Thymus (tissue), 11 donors: ENCODE measurements around the gene IL2RA. TPM values are rescaled to one million over a fixed set of nuclear protein-coding genes. Genes with fewer than 3 reads are reported as not detected.
"Not testable (repeated sequence)": the region's sequence is repeated elsewhere in the genome, so short reads cannot be mapped to it uniquely, and the experiment has no call there.

Experiments used
- DNase-seq, 9 donors: peaks; one replicate each; pipeline ENCODE4 v3.0.0-alpha.2; 2013; ENCODE audit warnings: low spot score in 9 of 9, low read depth in 6 of 9, missing footprints in 1 of 9
- H3K27ac ChIP-seq, 2 donors: one replicate each; pipeline ENCODE4 v1.5.1; 2013; ENCODE audit warnings: control low read depth in 1 of 2, low read depth in 1 of 2, low read length in 1 of 2, mild to moderate bottlenecking in 1 of 2, moderate library complexity in 1 of 2
- H3K27me3 ChIP-seq, 2 donors: one replicate each; pipeline ENCODE4 v1.5.1; 2013; ENCODE audit warnings: low read length in 1 of 2; ENCODE audit not compliant: control insufficient read depth in 2 of 2, insufficient read depth in 1 of 2
- H3K36me3 ChIP-seq, 2 donors: one replicate each; pipeline ENCODE4 v1.5.1; 2013; ENCODE audit warnings: low read length in 1 of 2, mild to moderate bottlenecking in 1 of 2, moderate library complexity in 1 of 2; ENCODE audit not compliant: control insufficient read depth in 2 of 2, insufficient read depth in 2 of 2
- H3K4me1 ChIP-seq, 2 donors: one replicate each; pipeline ENCODE4 v1.5.1; 2013; ENCODE audit warnings: low read length in 2 of 2; ENCODE audit not compliant: control insufficient read depth in 2 of 2, insufficient read depth in 2 of 2
- H3K4me3 ChIP-seq, 2 donors: one replicate each; pipeline ENCODE4 v1.5.1; 2013; ENCODE audit warnings: low read length in 2 of 2, control low read depth in 1 of 2, mild to moderate bottlenecking in 1 of 2
- H3K9me3 ChIP-seq, 2 donors: one replicate each; pipeline ENCODE4 v1.5.1; 2013; ENCODE audit warnings: low read length in 1 of 2, mild to moderate bottlenecking in 1 of 2; ENCODE audit not compliant: control insufficient read depth in 2 of 2, insufficient read depth in 1 of 2
- WGBS: extraction: QIAGEN DNeasy Blood & Tissue Kit; methylation state at CpG from one replicate; pipeline ENCODE4 v1.1.7; 2013; 5-methylcytosine and 5-hydroxymethylcytosine counted together
- polyA plus RNA-seq: library from polyadenylated mRNA; stranded (reverse); fragments of 200-250 nt; gene quantifications from one replicate; pipeline ENCODE4 v1.2.3, GENCODE V29; 2013
- total RNA-seq: library from RNA; stranded (reverse); fragments of 120-200 nt; gene quantifications from one replicate; pipeline ENCODE4 v1.2.4, GENCODE V29; 2013
- donor health status: healthy.

Gene IL2RA
- total and polyA plus RNA-seq, 2 donors: 5.6 to 13.0 TPM

- 96% methylated on average over 2 of the region's 2 CpGs for WGBS
- no peaks in the 10 kb centered on the region for H3K36me3 ChIP-seq
- peaks cover 2 to 5% of the 10 kb centered on the region in 2 donors for H3K9me3 ChIP-seq
- peaks cover 0 to 4% of the 10 kb centered on the region in 2 donors for H3K4me1 ChIP-seq
- no peak overlapping the region for H3K4me3 ChIP-seq
- no peak for DNase-seq
- peaks cover 0 to 2% of the 10 kb centered on the region in 2 donors for H3K27me3 ChIP-seq
- H3K27ac ChIP-seq: no peak overlapping the region
Observed at GRCh38 chr10:6009150-6009549, 53.0 kb downstream of the IL2RA start.

- Histone ChIP-seq H3K27me3 (peaks cover 0 to 2% of the 10 kb centered on the region in 2 donors), H3K4me1 (no peaks in the 10 kb centered on the region), H3K4me3 (no peak overlapping the region), H3K9me3 (peaks cover 2 to 5% of the 10 kb centered on the region in 2 donors), H3K27ac (no peak overlapping the region), H3K36me3 (no peaks in the 10 kb centered on the region)
- no peak for DNase-seq
- 94% methylated on average over 5 of the region's 5 CpGs for WGBS
Observed at GRCh38 chr10:6008497-6009142, 53.5 kb downstream of the IL2RA start.

- Histone ChIP-seq H3K27ac (no peak overlapping the region), H3K4me1 (no peaks in the 10 kb centered on the region), H3K36me3 (no peaks in the 10 kb centered on the region), H3K9me3 (peaks cover 2 to 5% of the 10 kb centered on the region in 2 donors), H3K4me3 (no peak overlapping the region), H3K27me3 (peaks cover 0 to 2% of the 10 kb centered on the region in 2 donors)
- no peak for DNase-seq
- WGBS: 97% methylated on average over 1 of the region's 1 CpG
Observed at GRCh38 chr10:6006991-6007390, 55.2 kb downstream of the IL2RA start.

GRCh38 chr10:6006546-6006945, 55.6 kb downstream of the IL2RA start:
- no peak for DNase-seq
- H3K36me3 ChIP-seq: no peaks in the 10 kb centered on the region
- H3K4me1 ChIP-seq: no peaks in the 10 kb centered on the region
- WGBS: 96% methylated on average over 3 of the region's 3 CpGs
- H3K4me3 ChIP-seq: no peak overlapping the region
- H3K27me3 ChIP-seq: peaks cover 0 to 2% of the 10 kb centered on the region in 2 donors
- peaks cover 2 to 5% of the 10 kb centered on the region in 2 donors for H3K9me3 ChIP-seq
- H3K27ac ChIP-seq: no peak overlapping the region

- Histone ChIP-seq H3K27ac (no peak overlapping the region), H3K4me1 (no peaks in the 10 kb centered on the region)
Observed at GRCh38 chr10:6005856-6006395, 56.2 kb downstream of the IL2RA start.

GRCh38 chr10:6005161-6005804, 56.9 kb downstream of the IL2RA start:
- not testable (repeated sequence) for H3K9me3 ChIP-seq, H3K36me3 ChIP-seq, DNase-seq, H3K27me3 ChIP-seq, H3K27ac ChIP-seq, H3K4me3 ChIP-seq, H3K4me1 ChIP-seq
- WGBS: 92% methylated on average over 6 of the region's 6 CpGs

More at GRCh38 chr10:6005856-6006395, 56.2 kb downstream of the IL2RA start:
- no peak overlapping the region for H3K4me3 ChIP-seq
- H3K36me3 ChIP-seq: no peaks in the 10 kb centered on the region
- peaks cover 0 to 2% of the 10 kb centered on the region in 2 donors for H3K27me3 ChIP-seq
- WGBS: 93% methylated on average over 8 of the region's 8 CpGs
- H3K9me3 ChIP-seq: peaks cover 2 to 5% of the 10 kb centered on the region in 2 donors
- DNase-seq: no peak

- no peak for DNase-seq
Observed at GRCh38 chr10:6002809-6003510, 59.2 kb downstream of the IL2RA start.

GRCh38 chr10:5999440-6000165, 62.6 kb downstream of the IL2RA start:
- no peak for DNase-seq
- no peak overlapping the region for H3K4me3 ChIP-seq
- H3K27me3 ChIP-seq: peaks cover 0 to 12% of the 10 kb centered on the region in 2 donors
- H3K27ac ChIP-seq: no peak overlapping the region
- no peaks in the 10 kb centered on the region for H3K4me1 ChIP-seq
- no peaks in the 10 kb centered on the region for H3K36me3 ChIP-seq
- WGBS: 90% methylated on average over 20 of the region's 20 CpGs
- H3K9me3 ChIP-seq: no peaks in the 10 kb centered on the region

More at GRCh38 chr10:6002809-6003510, 59.2 kb downstream of the IL2RA start:
- peaks cover 0 to 14% of the 10 kb centered on the region in 2 donors for H3K27me3 ChIP-seq
- H3K9me3 ChIP-seq: peaks cover 2 to 5% of the 10 kb centered on the region in 2 donors
- WGBS: 95% methylated on average over 12 of the region's 12 CpGs
- no peak overlapping the region for H3K27ac ChIP-seq
- no peak overlapping the region for H3K4me3 ChIP-seq
- no peaks in the 10 kb centered on the region for H3K36me3 ChIP-seq
- no peaks in the 10 kb centered on the region for H3K4me1 ChIP-seq
